Gastroesophageal sphincter (tissue), 3 donors: ENCODE measurements around the gene ERBIN.

Experiments
- CTCF ChIP-seq, 4 experiments: fragments of 200-600 bp in 2 of 4; fragments of 450-650 bp in 2 of 4; sonication (generic) in 1 of 4; IDR thresholded peaks; one replicate each; pipeline ENCODE4 v1.5.1; 2017 to 2019; ENCODE audit warnings: antibody characterized with exemption in 4 of 4, mild to moderate bottlenecking in 2 of 4, moderate library complexity in 2 of 4
- POLR2A ChIP-seq, 2 donors: fragments of 450-650 bp; IDR thresholded peaks; one replicate each; pipeline ENCODE4 v1.6.1; 2017; ENCODE audit warnings: antibody characterized with exemption in 2 of 2, mild to moderate bottlenecking in 2 of 2, moderate library complexity in 1 of 2

GRCh38 chr5:65954200-65954599, 27.8 kb downstream of the ERBIN start:
- no peak for TF ChIP-seq CTCF (IDR thresholded peaks at IDR 0.05)
- no peak for TF ChIP-seq POLR2A (IDR thresholded peaks at IDR 0.05)
